Testis (tissue), 3 donors: ENCODE measurements around the gene PYDC1. TPM values are rescaled to one million over a fixed set of nuclear protein-coding genes. Genes with fewer than 3 reads are reported as not detected.

Source experiments
- DNase-seq: peaks from one replicate; pipeline ENCODE4 v3.0.0-alpha.2; 2019
- H3K27ac ChIP-seq, 2 donors: fragments of 200-600 bp; sonication (generic); one replicate each; pipeline ENCODE4 v1.5.1; 2019
- H3K27me3 ChIP-seq: fragments of 200-600 bp; sonication (generic); one replicate; pipeline ENCODE4 v1.5.1; 2019
- H3K36me3 ChIP-seq: fragments of 200-600 bp; sonication (generic); one replicate; pipeline ENCODE4 v1.5.1; 2017; ENCODE audit warnings: low read depth; ENCODE audit errors: missing control alignments
- H3K4me1 ChIP-seq: fragments of 200-600 bp; sonication (generic); one replicate; pipeline ENCODE4 v1.5.1; 2019
- H3K4me3 ChIP-seq, 2 donors: fragments of 200-600 bp; sonication (generic); one replicate each; pipeline ENCODE4 v1.5.1; 2017 to 2019
- H3K9me3 ChIP-seq: fragments of 200-600 bp; sonication (generic); one replicate; pipeline ENCODE4 v1.5.1; 2017
- POLR2A ChIP-seq: fragments of 450-650 bp; IDR thresholded peaks from one replicate; pipeline ENCODE4 v1.6.1; 2017; ENCODE audit warnings: antibody characterized with exemption, mild to moderate bottlenecking, moderate library complexity
- WGBS, 2 donors: methylation state at CpG; one replicate each; pipeline ENCODE4 v1.1.5; 2018; 5-methylcytosine and 5-hydroxymethylcytosine counted together
- intact Hi-C: fragments of 100-400 bp; cut with DNase I; formaldehyde crosslinking; loops from one replicate; pipeline ENCODE4 v1.15.1; 2023; ENCODE audit warnings: low total_unique reads
- polyA plus RNA-seq: library from polyadenylated mRNA; stranded (reverse); fragments of 350-450 nt; fragmentation: Illumina TruSeq; extraction: RNeasy Lipid Tissue Mini Kit (QIAGEN cat#74804); gene quantifications from one replicate; pipeline ENCODE4 v1.2.3, GENCODE V29; 2014; ENCODE audit warnings: low read depth, low replicate concordance; ENCODE audit not compliant: insufficient read depth
- total RNA-seq, 2 donors: library from RNA; depleted of rRNA; stranded (reverse); fragments of >200 nt; gene quantifications; one replicate each; pipeline ENCODE4 v1.2.3, GENCODE V29; 2016
- TF ChIP-seq, protein P1 (sequence below), 3 experiments: fragments of 450-650 bp in 2 of 3; fragments of 200-600 bp in 1 of 3; sonication (generic) in 1 of 3; IDR thresholded peaks; one replicate each; pipeline ENCODE4 v1.5.1; 2016 to 2019; ENCODE audit warnings: antibody characterized with exemption in 3 of 3, mild to moderate bottlenecking in 2 of 3, moderate library complexity in 1 of 3

The PYDC1 gene
- total and polyA plus RNA-seq, 3 donors from 2014 or later: not detected

GRCh38 chr16:31183432-31184428 lies 33.2 kb downstream of the PYDC1 start:
- H3K27me3 ChIP-seq: no peaks in the 10 kb centered on the region
- H3K36me3 ChIP-seq: peaks cover 3% of the 10 kb centered on the region
- no peak overlapping the region for H3K4me3 ChIP-seq
- intact Hi-C loops: loop anchor here (10.0 kb wide), 1 partner anchor 691 kb away; the partner anchor contains the start of gene ZNF267
- no peak for DNase-seq
- H3K27ac ChIP-seq: no peak overlapping the region
- TF ChIP-seq, protein P1, sequence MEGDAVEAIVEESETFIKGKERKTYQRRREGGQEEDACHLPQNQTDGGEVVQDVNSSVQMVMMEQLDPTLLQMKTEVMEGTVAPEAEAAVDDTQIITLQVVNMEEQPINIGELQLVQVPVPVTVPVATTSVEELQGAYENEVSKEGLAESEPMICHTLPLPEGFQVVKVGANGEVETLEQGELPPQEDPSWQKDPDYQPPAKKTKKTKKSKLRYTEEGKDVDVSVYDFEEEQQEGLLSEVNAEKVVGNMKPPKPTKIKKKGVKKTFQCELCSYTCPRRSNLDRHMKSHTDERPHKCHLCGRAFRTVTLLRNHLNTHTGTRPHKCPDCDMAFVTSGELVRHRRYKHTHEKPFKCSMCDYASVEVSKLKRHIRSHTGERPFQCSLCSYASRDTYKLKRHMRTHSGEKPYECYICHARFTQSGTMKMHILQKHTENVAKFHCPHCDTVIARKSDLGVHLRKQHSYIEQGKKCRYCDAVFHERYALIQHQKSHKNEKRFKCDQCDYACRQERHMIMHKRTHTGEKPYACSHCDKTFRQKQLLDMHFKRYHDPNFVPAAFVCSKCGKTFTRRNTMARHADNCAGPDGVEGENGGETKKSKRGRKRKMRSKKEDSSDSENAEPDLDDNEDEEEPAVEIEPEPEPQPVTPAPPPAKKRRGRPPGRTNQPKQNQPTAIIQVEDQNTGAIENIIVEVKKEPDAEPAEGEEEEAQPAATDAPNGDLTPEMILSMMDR (IDR thresholded peaks at IDR 0.05): no peak
- TF ChIP-seq POLR2A: no peak
- H3K4me1 ChIP-seq: peaks cover 29% of the 10 kb centered on the region
- H3K9me3 ChIP-seq: no peaks in the 10 kb centered on the region
- WGBS, 2 donors: 56 to 64% methylated on average over 10 of the region's 10 CpGs

DNA sequence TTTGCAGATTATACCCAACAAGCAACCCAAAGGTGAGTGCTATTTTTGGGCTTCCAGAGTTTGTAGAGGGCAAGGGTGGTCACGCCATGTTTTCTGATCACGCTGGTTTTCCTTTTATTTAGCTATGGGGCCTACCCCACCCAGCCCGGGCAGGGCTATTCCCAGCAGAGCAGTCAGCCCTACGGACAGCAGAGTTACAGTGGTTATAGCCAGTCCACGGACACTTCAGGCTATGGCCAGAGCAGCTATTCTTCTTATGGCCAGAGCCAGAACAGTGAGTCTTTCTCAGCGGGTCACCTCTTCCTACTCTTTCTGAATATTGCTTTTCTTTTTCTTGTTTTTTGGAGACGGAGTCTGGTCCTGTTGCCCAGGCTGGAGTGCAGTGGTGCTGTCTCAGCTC lies 34.5 kb downstream of the PYDC1 start:
- no peak overlapping the region for H3K27ac ChIP-seq
- H3K36me3 ChIP-seq: peaks cover 3% of the 10 kb centered on the region
- WGBS, 2 donors: 9 to 14% methylated on average over 7 of the region's 7 CpGs
- H3K27me3 ChIP-seq: no peaks in the 10 kb centered on the region
- no peak for TF ChIP-seq POLR2A
- TF ChIP-seq, protein P1 (IDR thresholded peaks at IDR 0.05): no peak
- intact Hi-C loops: loop anchor here (10.0 kb wide), 1 partner anchor 692 kb away; the partner anchor contains the start of gene ZNF267
- no peaks in the 10 kb centered on the region for H3K9me3 ChIP-seq
- DNase-seq: no peak
- H3K4me1 ChIP-seq: peaks cover 29% of the 10 kb centered on the region
- H3K4me3 ChIP-seq: peak overlapping the region in 1 of 2 donors; percentile 94

GRCh38 chr16:31181102-31181830 lies 35.7 kb downstream of the PYDC1 start:
- WGBS, 2 donors: 4 to 7% methylated on average over 31 of the region's 31 CpGs

GRCh38 chr16:31179747-31180459 lies 37.0 kb downstream of the PYDC1 start, which contains the start of gene FUS:
FUS (plus strand) TSS chr16:31180139; CDS start chr16:31180215, 76 bp downstream.
- H3K27ac ChIP-seq: peak within 1 kb of the TSS; percentile 96 to 97
- H3K27me3 ChIP-seq: no peaks in the 10 kb centered on the region
- peak; percentile 95 for DNase-seq
- peaks cover 29% of the 10 kb centered on the region for H3K4me1 ChIP-seq
- H3K4me3 ChIP-seq: peak within 1 kb of the TSS; percentile 78 to 94
- no peaks in the 10 kb centered on the region for H3K9me3 ChIP-seq
- no peaks in the 10 kb centered on the region for H3K36me3 ChIP-seq
- WGBS, 2 donors: 1% methylated on average over 36 to 65 of the region's 69 CpGs
- peak; percentile 85 for TF ChIP-seq POLR2A
- TF ChIP-seq, protein P1 (IDR thresholded peaks at IDR 0.05): peak in 2 of 3 experiments; percentile 18 to 20
- intact Hi-C loops: loop anchor here (10.0 kb wide), 1 partner anchor 695 kb away; the partner anchor contains the start of gene ZNF267

More at GRCh38 chr16:31181102-31181830, 35.7 kb downstream of the PYDC1 start:
- Histone ChIP-seq H3K9me3 (no peaks in the 10 kb centered on the region), H3K27ac (peak overlapping the region; percentile 96 to 97), H3K4me3 (peak overlapping the region; percentile 78 to 94), H3K4me1 (peaks cover 29% of the 10 kb centered on the region), H3K27me3 (no peaks in the 10 kb centered on the region), H3K36me3 (no peaks in the 10 kb centered on the region)
- DNase-seq: peak; percentile 55
- TF ChIP-seq, protein P1 (IDR thresholded peaks at IDR 0.05): no peak
- no peak for TF ChIP-seq POLR2A
- intact Hi-C loops: loop anchor here (10.0 kb wide), 1 partner anchor 694 kb away; the partner anchor contains the start of gene ZNF267
